NCI-H526 (cell line): Measurements from ENCODE around the gene RARB.

Experiments used
- DNase-seq, 2 experiments: peaks; one replicate each; lab custom pipeline; 2025; lab: John Stamatoyannopoulos, UW

The RARB gene

DNA sequence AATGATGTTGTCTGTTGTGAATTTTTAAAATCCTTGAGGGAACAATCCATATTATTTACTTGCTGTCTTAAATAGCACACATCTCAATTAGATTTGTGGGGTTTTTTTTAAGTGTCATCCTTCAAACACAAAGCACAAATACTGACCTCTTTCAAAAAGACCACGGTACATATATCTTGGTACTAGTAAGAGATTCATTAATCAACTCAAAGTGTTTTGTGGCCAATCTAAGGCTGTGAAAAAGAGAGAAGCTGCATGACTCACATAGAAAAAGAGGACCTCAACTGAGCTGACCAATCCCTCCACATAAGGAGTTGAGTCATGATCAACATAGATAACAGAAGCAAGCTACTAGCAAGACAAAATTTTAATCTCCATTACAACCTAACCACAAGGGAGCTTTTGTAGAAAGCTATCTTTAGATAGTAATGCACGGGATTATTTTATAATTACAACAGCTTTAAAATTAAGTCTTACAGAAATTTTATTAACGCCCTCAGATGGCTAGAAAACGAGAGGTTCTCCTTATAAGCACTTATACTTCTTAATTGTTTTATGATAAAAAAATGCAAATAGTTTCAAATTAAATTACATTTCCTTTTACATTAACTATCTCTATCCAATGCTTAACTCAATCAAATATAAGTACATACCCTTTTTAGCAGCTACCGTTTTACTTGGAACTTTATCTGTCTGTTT is 176.2 kb downstream of the RARB start:
- DNase-seq: no peak

DNA sequence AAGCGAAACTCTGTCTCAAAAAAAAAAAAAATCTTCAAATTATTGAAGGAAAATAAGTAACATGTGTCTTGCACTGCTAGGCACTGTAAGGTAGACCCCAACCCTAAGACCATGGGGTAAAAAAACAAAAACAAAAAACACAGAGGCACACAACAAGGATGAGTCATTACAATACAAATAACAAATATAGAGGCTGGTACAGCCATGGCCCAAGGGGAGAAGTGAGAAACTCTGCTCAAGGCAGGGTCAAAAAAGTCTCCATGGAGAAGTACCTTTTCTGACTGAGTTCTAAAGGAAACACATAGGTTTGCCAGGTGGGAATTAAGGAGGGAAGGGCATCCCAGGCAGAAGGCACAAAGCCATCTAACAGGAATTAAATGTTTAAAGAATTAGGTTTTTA is 182.1 kb downstream of the RARB start:
- DNase-seq: no peak

DNA sequence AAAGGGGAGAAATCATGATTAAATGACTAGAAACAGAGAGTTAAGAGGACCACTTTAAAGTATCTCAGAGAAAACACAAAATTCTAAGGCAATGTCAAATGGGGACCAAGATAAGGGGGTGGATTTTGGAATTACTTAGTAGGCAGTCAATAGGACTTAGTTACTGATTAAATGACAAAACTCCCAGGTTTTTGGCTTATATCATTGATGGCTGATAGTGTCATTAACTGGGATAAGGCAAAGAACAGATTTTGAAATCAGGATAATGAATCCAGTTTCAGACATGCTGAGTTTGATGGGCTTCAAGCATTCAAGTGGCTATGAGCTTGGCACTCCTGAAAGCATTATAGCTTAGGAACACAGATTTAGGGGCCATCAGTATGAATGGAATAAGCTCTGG is 182.7 kb downstream of the RARB start:
- DNase-seq: no peak

DNA sequence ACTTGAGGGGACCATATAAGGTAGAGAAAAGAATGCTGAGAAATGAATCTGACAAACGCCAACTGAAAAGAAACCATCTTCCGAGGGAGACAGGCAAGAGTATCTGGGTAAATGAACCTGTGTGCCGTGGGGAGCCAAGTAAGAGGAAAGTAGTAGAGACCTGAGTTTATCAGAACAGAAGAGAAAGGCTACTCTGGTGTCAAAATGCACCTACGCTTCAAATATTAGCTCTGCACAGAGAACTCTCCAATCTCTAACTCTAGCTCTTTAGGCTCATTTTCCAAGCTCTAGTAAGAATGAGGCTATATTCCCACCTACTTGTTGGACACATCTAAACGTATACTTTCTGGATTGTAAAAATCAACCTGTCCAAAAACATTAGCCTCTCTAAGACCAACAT is 183.1 kb downstream of the RARB start:
- no peak for DNase-seq

DNA sequence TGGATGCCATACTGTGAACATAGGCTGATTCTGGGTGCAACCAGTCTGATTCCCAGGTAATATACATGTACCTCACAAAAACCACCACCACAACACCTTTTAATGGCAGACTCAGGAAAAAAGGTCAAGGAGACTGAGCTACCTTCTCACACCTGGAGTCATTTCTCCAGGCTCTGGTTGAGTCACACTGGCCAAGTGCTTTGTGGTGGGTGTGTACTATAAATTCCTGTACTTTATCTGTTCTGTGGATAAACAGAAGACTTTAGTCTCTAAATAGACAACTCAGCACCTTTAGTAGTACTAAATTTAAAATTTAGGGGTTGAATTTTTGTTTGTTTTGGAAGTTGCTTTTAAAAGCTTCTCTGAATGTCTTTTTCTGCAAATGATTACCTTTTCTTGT is 190.0 kb downstream of the RARB start:
- DNase-seq: no peak

DNA sequence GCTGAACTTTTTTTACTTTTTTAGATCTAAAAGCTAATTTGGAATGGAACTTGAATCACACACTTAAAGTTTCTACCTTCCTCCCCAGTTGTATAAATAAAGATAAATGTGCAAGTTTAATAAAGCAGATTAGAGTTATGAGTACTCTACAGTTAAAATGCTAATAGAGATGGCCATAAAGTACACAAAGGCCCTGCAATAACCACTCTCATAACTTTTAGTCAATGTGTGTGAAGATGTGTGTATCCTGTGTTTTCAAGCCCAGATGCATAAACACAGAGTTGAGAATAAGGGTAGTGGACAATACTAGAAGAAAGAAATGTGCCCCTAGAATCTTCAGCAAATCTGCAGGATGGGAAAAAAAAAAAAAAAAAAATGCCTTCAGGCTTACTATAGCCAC is 191.3 kb downstream of the RARB start:
- DNase-seq: no peak

DNA sequence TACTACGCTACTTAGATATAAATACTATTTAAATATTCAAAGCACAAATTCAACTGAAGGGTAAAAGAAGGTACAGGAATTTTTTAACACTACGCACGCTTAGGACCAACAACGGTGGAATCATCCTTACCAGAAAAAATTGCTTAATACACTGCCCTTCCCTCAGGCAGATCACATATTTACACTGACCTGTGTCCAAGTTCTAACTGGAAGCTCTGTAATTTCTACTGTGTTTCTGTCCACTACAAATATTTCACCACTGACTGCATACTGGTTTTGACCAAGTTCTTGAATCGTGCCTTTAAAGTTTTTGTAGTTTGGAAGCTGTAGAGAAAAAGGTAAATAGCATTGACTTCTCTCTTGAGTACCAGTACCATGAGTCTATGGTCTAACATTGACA is 192.4 kb downstream of the RARB start:
- DNase-seq: no peak

DNA sequence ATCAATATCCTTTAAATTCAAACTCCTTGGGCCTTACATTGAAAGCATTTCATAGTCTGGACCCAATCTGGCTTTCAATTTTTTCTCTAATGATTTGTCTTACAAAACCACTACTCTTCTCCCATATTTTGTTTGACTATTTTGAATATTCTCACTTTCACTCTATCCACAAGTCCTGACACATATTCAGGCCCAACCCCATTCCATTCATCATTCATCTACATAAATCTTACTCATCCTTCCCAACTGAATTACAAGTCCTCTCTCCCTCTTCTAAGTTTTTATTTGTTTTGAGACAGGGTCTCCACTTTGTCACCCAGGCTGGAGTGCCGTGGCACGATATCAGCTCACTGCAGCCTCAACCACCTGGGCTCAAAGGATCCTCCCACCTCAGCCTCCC is 193.0 kb downstream of the RARB start:
- DNase-seq: no peak

DNA sequence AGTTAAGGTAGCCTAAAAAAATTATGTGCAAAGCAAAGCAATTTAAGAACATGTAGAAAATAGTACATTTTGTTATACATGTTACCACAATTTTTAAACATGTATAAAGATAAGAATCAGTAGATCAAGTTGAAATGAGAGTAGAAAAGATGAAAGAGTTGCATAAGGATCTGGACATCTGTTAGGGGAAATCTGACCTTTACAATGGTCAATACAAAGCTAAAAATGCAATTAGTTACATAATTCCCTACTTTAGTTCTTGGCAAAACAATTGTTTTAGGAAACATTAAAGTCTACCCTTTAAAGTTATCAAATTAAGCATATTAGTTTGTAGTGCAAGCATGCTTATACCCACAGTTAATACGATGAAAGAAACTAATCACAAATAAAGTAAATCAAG is 203.9 kb downstream of the RARB start:
- DNase-seq: no peak

DNA sequence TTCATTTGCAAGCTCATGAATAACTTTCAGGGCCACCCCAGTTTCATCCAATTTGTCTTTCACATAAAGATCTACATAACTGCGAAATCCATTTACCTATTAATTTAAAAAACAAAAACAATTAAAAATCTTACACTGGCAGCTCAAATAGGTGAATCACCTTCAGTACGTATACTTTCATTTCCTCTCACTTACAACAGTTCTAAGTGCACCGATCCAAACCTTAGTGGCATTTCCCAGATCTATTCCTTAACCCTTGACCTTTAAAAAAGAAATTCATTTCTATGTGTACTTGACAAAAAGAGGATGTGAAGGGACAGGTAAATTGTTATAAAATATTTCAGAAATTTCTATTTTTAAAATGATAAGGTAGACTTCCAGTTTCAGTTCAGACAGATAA is 205.9 kb downstream of the RARB start:
- no peak for DNase-seq

DNA sequence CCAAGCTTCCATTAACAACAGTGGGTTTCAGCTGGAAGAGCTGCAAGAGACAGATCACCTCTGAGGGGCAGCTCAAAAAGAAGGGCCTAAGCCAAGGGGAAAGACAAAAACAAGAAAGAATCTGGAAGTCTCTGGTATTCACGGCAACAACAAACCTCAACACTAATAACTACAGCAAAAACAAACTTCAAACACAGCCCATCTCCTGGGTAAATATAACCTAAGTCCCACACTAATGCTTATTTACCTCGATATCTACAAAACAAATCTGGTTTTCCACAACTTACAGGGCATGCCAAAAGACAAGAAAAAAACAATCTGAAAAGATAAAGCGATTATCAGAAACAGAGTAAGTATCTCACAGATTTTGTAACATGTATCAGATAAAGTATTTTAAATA is 207.0 kb downstream of the RARB start:
- DNase-seq: no peak
